SJSA1 (cell line): Measurements from ENCODE around the gene SKI. TPM values are rescaled to one million over a fixed set of nuclear protein-coding genes. Genes with fewer than 3 reads are reported as not detected.
"Not testable (repeated sequence)": the region's sequence is repeated elsewhere in the genome, so short reads cannot be mapped to it uniquely, and the experiment has no call there.

ENCODE experiments used
- DNase-seq, 2 experiments: peaks; one replicate each; pipeline ENCODE4 v3.0.0-alpha.2; 2015 to 2020; ENCODE audit warnings: low spot score in 2 of 2, low read depth in 1 of 2
- H3K27ac ChIP-seq: fragments of 250-450 bp; sonication (Bioruptor Pico); 2 replicates; pipeline ENCODE4 v1.5.1; 2020; ENCODE audit warnings: mild to moderate bottlenecking, moderate library complexity
- H3K27me3 ChIP-seq: fragments of 250-450 bp; sonication (Bioruptor Pico); replicated peaks from 2 replicates; pipeline ENCODE4 v1.5.1; 2020; ENCODE audit warnings: mild to moderate bottlenecking, moderate library complexity
- H3K36me3 ChIP-seq: fragments of 250-450 bp; sonication (Bioruptor Pico); 2 replicates; pipeline ENCODE4 v1.5.1; 2020; ENCODE audit warnings: mild to moderate bottlenecking
- H3K4me1 ChIP-seq: fragments of 250-450 bp; sonication (Bioruptor Pico); replicated peaks from 2 replicates; pipeline ENCODE4 v1.6.1; 2021; ENCODE audit warnings: mild to moderate bottlenecking
- H3K4me3 ChIP-seq: fragments of 250-450 bp; sonication (Bioruptor Pico); 2 replicates; pipeline ENCODE4 v1.5.1; 2020; ENCODE audit warnings: mild to moderate bottlenecking
- H3K9me3 ChIP-seq: fragments of 250-450 bp; sonication (Bioruptor Pico); replicated peaks from 2 replicates; pipeline ENCODE4 v1.5.1; 2020; ENCODE audit warnings: mild to moderate bottlenecking
- total RNA-seq: library from RNA; depleted of rRNA; stranded (reverse); fragments of >200 nt; shearing (Covaris generic); gene quantifications from 2 replicates; pipeline ENCODE4 v1.2.3, GENCODE V29; 2014

Gene SKI
- total RNA-seq, 1 experiment from 2014 or later = 9.6 TPM

- H3K4me1 ChIP-seq = peaks cover 19% of the 10 kb centered on the region
- no peaks in the 10 kb centered on the region; the same call in 1 of the 2 replicates for H3K9me3 ChIP-seq
- H3K36me3 ChIP-seq = no peaks in the 10 kb centered on the region
- no peaks in the 10 kb centered on the region for H3K27me3 ChIP-seq
- DNase-seq = no peak
- H3K4me3 ChIP-seq = no peak overlapping the region
- no peak overlapping the region for H3K27ac ChIP-seq
Observed at GRCh38 chr1:2327841-2328240, 99.7 kb downstream of the SKI start.

- Histone ChIP-seq H3K36me3 (no peaks in the 10 kb centered on the region), H3K9me3 (no peaks in the 10 kb centered on the region; the same call in 1 of the 2 replicates), H3K4me3 (no peak overlapping the region), H3K27me3 (no peaks in the 10 kb centered on the region), H3K27ac (no peak overlapping the region), H3K4me1 (peaks cover 19% of the 10 kb centered on the region)
- no peak for DNase-seq
Observed at GRCh38 chr1:2328676-2329455, 100.7 kb downstream of the SKI start.

GRCh38 chr1:2330035-2330434 is 101.9 kb downstream of the SKI start:
- peak overlapping the region; percentile 90 for H3K27ac ChIP-seq
- DNase-seq = no peak
- peaks cover 19% of the 10 kb centered on the region for H3K4me1 ChIP-seq

GRCh38 chr1:2330519-2331199 is 102.5 kb downstream of the SKI start:
- H3K9me3 ChIP-seq = no peaks in the 10 kb centered on the region; the same call in 1 of the 2 replicates
- H3K27ac ChIP-seq = peak overlapping the region; percentile 90
- H3K4me1 ChIP-seq = peaks cover 19% of the 10 kb centered on the region
- H3K4me3 ChIP-seq = no peak overlapping the region; the same call in 1 of the 2 replicates
- no peaks in the 10 kb centered on the region for H3K27me3 ChIP-seq
- DNase-seq = peak; percentile 91 to 93
- H3K36me3 ChIP-seq = no peaks in the 10 kb centered on the region

More at GRCh38 chr1:2330035-2330434, 101.9 kb downstream of the SKI start:
- Histone ChIP-seq H3K36me3 (no peaks in the 10 kb centered on the region), H3K9me3 (no peaks in the 10 kb centered on the region; the same call in 1 of the 2 replicates), H3K27me3 (no peaks in the 10 kb centered on the region), H3K4me3 (no peak overlapping the region)

GRCh38 chr1:2331200-2331544 is 103.1 kb downstream of the SKI start:
- DNase-seq = no peak
- no peaks in the 10 kb centered on the region for H3K36me3 ChIP-seq
- H3K4me1 ChIP-seq = peaks cover 19% of the 10 kb centered on the region
- no peaks in the 10 kb centered on the region for H3K27me3 ChIP-seq
- peak overlapping the region; percentile 90 for H3K27ac ChIP-seq
- H3K9me3 ChIP-seq = no peaks in the 10 kb centered on the region; the same call in 1 of the 2 replicates
- no peak overlapping the region for H3K4me3 ChIP-seq

GRCh38 chr1:2331580-2331979 is 103.5 kb downstream of the SKI start:
- peaks cover 19% of the 10 kb centered on the region for H3K4me1 ChIP-seq
- H3K27me3 ChIP-seq, DNase-seq, H3K36me3 ChIP-seq, H3K9me3 ChIP-seq, H3K4me3 ChIP-seq: not testable (repeated sequence)
- peak overlapping the region; percentile 90 for H3K27ac ChIP-seq

- no peaks in the 10 kb centered on the region for H3K36me3 ChIP-seq
- H3K4me3 ChIP-seq = no peak overlapping the region
- DNase-seq = no peak
- H3K27me3 ChIP-seq = no peaks in the 10 kb centered on the region
- no peak overlapping the region for H3K27ac ChIP-seq
- H3K9me3 ChIP-seq = no peaks in the 10 kb centered on the region; the same call in 1 of the 2 replicates
- peaks cover 19% of the 10 kb centered on the region for H3K4me1 ChIP-seq
Observed at GRCh38 chr1:2334366-2334765, 106.2 kb downstream of the SKI start.

GRCh38 chr1:2334883-2335534 is 106.9 kb downstream of the SKI start:
- no peak for DNase-seq
- no peak overlapping the region for H3K4me3 ChIP-seq
- H3K4me1 ChIP-seq = peaks cover 15% of the 10 kb centered on the region
- no peak overlapping the region for H3K27ac ChIP-seq
- H3K27me3 ChIP-seq = no peaks in the 10 kb centered on the region
- no peaks in the 10 kb centered on the region; the same call in 1 of the 2 replicates for H3K9me3 ChIP-seq
- no peaks in the 10 kb centered on the region for H3K36me3 ChIP-seq

GRCh38 chr1:2335721-2336455 is 107.8 kb downstream of the SKI start:
- no peaks in the 10 kb centered on the region for H3K27me3 ChIP-seq
- H3K27ac ChIP-seq = no peak overlapping the region
- DNase-seq = no peak
- no peaks in the 10 kb centered on the region for H3K36me3 ChIP-seq
- H3K9me3 ChIP-seq = no peaks in the 10 kb centered on the region
- peaks cover 6% of the 10 kb centered on the region for H3K4me1 ChIP-seq
- no peak overlapping the region for H3K4me3 ChIP-seq

GRCh38 chr1:2336499-2336898 is 108.4 kb downstream of the SKI start:
- Histone ChIP-seq H3K4me3 (no peak overlapping the region), H3K27me3 (no peaks in the 10 kb centered on the region), H3K4me1 (peaks cover under 1% of the 10 kb centered on the region; the same call in 1 of the 2 replicates), H3K36me3 (no peaks in the 10 kb centered on the region), H3K9me3 (no peaks in the 10 kb centered on the region), H3K27ac (no peak overlapping the region)
- DNase-seq = no peak

GRCh38 chr1:2337081-2337480 is 109.0 kb downstream of the SKI start:
- H3K4me3 ChIP-seq = no peak overlapping the region
- no peaks in the 10 kb centered on the region for H3K9me3 ChIP-seq
- H3K36me3 ChIP-seq = no peaks in the 10 kb centered on the region
- DNase-seq = no peak
- no peaks in the 10 kb centered on the region for H3K27me3 ChIP-seq
- H3K27ac ChIP-seq = no peak overlapping the region
- no peaks in the 10 kb centered on the region for H3K4me1 ChIP-seq

- Histone ChIP-seq H3K27me3 (no peaks in the 10 kb centered on the region), H3K27ac (no peak overlapping the region), H3K36me3 (no peaks in the 10 kb centered on the region), H3K4me3 (no peak overlapping the region), H3K4me1 (no peaks in the 10 kb centered on the region), H3K9me3 (no peaks in the 10 kb centered on the region)
- DNase-seq = no peak
Observed at GRCh38 chr1:2337501-2337900, 109.4 kb downstream of the SKI start.

- Histone ChIP-seq H3K27ac (no peak overlapping the region), H3K4me1 (no peaks in the 10 kb centered on the region), H3K27me3 (no peaks in the 10 kb centered on the region), H3K4me3 (no peak overlapping the region), H3K36me3 (no peaks in the 10 kb centered on the region), H3K9me3 (no peaks in the 10 kb centered on the region)
- no peak for DNase-seq
Observed at GRCh38 chr1:2339206-2340085, 111.3 kb downstream of the SKI start.
